ENCODE measurements around the gene PEAK1. TPM values are rescaled to one million over a fixed set of nuclear protein-coding genes. Genes with fewer than 3 reads are reported as not detected.

Gene PEAK1
- total RNA-seq, 1 donor: 133 TPM

DNA sequence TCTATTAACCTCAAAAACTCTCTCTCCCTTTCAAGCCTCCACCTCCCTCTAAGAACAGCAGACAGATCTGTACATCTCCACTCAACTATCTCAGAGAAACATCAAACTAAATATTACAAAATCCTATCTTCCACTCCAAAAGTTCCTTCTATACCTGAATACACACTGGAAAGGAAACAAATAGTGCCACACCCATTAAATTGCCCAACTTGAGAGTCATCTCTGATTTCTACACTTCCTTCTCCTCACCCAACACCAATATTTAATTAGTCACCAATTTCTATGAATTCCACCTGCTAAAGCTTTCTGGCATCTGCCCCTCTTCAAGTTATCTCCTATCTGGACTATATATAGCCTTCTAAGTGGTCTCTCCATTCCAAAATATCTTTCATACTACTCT, 65.8 kb downstream of the PEAK1 start:
- no peaks in the 10 kb centered on the region for H3K9me3 ChIP-seq (ENCODE audit: low read depth, low read length)
- no peak overlapping the region for H2AFZ ChIP-seq (ENCODE audit: low read length)
- H3K4me2 ChIP-seq (ENCODE audit: insufficient read depth, low read length): no peak overlapping the region
- no peak overlapping the region for H3K27ac ChIP-seq (ENCODE audit: low read depth, low read length)
- no peak overlapping the region for H3K4me3 ChIP-seq (ENCODE audit: insufficient read depth, low read length)
- H3K79me2 ChIP-seq (ENCODE audit: insufficient read depth, low read length): peaks cover 94% of the 10 kb centered on the region
- H3K4me1 ChIP-seq (ENCODE audit: insufficient read depth, low read length): peaks cover 5% of the 10 kb centered on the region
- TF ChIP-seq, protein P1, sequence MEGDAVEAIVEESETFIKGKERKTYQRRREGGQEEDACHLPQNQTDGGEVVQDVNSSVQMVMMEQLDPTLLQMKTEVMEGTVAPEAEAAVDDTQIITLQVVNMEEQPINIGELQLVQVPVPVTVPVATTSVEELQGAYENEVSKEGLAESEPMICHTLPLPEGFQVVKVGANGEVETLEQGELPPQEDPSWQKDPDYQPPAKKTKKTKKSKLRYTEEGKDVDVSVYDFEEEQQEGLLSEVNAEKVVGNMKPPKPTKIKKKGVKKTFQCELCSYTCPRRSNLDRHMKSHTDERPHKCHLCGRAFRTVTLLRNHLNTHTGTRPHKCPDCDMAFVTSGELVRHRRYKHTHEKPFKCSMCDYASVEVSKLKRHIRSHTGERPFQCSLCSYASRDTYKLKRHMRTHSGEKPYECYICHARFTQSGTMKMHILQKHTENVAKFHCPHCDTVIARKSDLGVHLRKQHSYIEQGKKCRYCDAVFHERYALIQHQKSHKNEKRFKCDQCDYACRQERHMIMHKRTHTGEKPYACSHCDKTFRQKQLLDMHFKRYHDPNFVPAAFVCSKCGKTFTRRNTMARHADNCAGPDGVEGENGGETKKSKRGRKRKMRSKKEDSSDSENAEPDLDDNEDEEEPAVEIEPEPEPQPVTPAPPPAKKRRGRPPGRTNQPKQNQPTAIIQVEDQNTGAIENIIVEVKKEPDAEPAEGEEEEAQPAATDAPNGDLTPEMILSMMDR (IDR thresholded peaks at IDR 0.05; ENCODE audit: extremely low read depth, low read depth, low read length): no peak
- no peak for DNase-seq (ENCODE audit: insufficient read length, low spot score, missing footprints)
- H4K20me1 ChIP-seq (ENCODE audit: insufficient read depth, low read length): peaks cover 70% of the 10 kb centered on the region
- H3K36me3 ChIP-seq (ENCODE audit: insufficient read depth, low read length): peaks cover 9% of the 10 kb centered on the region
- no peaks in the 10 kb centered on the region for H3K27me3 ChIP-seq (ENCODE audit: insufficient read depth, low read length)

DNA sequence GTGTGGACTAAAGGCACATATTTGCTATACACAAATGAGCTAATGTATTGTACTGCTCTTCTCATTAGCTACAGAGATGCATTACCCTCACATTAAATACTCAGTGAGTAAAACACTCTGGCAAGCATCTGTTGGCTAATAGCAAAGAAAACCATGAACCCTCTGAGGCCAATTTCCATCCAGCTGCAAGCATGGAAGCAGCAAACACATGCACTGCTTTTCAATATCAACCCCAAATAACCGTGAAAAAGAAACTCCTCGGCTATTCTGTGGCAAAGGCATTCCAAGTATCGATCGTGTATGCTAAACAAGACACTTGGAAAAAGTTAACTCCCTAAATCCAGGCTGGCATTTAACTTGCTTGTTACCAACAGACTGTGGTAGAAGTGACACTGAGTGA, 67.0 kb downstream of the PEAK1 start:
- H3K4me2 ChIP-seq (ENCODE audit: insufficient read depth, low read length): no peak overlapping the region
- no peak overlapping the region for H3K27ac ChIP-seq (ENCODE audit: low read depth, low read length)
- peaks cover 90% of the 10 kb centered on the region for H3K79me2 ChIP-seq (ENCODE audit: insufficient read depth, low read length)
- H3K36me3 ChIP-seq (ENCODE audit: insufficient read depth, low read length): peaks cover 9% of the 10 kb centered on the region
- H3K9me3 ChIP-seq (ENCODE audit: low read depth, low read length): no peaks in the 10 kb centered on the region
- no peaks in the 10 kb centered on the region for H3K27me3 ChIP-seq (ENCODE audit: insufficient read depth, low read length)
- H3K4me3 ChIP-seq (ENCODE audit: insufficient read depth, low read length): no peak overlapping the region
- peaks cover 5% of the 10 kb centered on the region for H3K4me1 ChIP-seq (ENCODE audit: insufficient read depth, low read length)
- H4K20me1 ChIP-seq (ENCODE audit: insufficient read depth, low read length): peaks cover 62% of the 10 kb centered on the region
- no peak for DNase-seq (ENCODE audit: insufficient read length, low spot score, missing footprints)
- no peak overlapping the region for H2AFZ ChIP-seq (ENCODE audit: low read length)
- TF ChIP-seq, protein P1 (IDR thresholded peaks at IDR 0.05; ENCODE audit: extremely low read depth, low read depth, low read length): no peak

DNA sequence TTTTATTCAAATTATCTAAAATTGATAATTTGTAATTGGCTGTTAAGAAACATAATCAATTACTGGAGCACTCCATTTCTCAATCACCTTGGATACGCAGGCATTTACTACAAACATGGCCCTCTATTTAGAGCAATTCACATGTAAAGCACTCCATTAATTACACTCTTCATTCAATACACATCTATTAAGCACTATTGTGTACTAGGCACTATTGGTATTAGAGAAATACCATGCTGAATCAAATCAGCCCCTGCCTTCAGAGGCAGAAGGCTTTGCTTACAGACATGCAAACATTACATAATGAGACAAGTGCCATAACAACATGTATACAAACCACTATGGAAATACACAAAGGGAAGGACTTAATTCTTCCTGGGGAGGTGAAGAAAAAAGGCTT, 69.1 kb downstream of the PEAK1 start:
- no peak for DNase-seq (ENCODE audit: insufficient read length, low spot score, missing footprints)
- H3K4me2 ChIP-seq (ENCODE audit: insufficient read depth, low read length): no peak overlapping the region
- H3K27me3 ChIP-seq (ENCODE audit: insufficient read depth, low read length): no peaks in the 10 kb centered on the region
- H4K20me1 ChIP-seq (ENCODE audit: insufficient read depth, low read length): peaks cover 55% of the 10 kb centered on the region
- no peaks in the 10 kb centered on the region for H3K9me3 ChIP-seq (ENCODE audit: low read depth, low read length)
- H3K4me1 ChIP-seq (ENCODE audit: insufficient read depth, low read length): peaks cover 7% of the 10 kb centered on the region
- H2AFZ ChIP-seq (ENCODE audit: low read length): no peak overlapping the region
- no peak overlapping the region for H3K4me3 ChIP-seq (ENCODE audit: insufficient read depth, low read length)
- TF ChIP-seq, protein P1 (IDR thresholded peaks at IDR 0.05; ENCODE audit: extremely low read depth, low read depth, low read length): no peak
- H3K79me2 ChIP-seq (ENCODE audit: insufficient read depth, low read length): peaks cover 88% of the 10 kb centered on the region
- no peak overlapping the region for H3K27ac ChIP-seq (ENCODE audit: low read depth, low read length)
- peaks cover 6% of the 10 kb centered on the region for H3K36me3 ChIP-seq (ENCODE audit: insufficient read depth, low read length)

DNA sequence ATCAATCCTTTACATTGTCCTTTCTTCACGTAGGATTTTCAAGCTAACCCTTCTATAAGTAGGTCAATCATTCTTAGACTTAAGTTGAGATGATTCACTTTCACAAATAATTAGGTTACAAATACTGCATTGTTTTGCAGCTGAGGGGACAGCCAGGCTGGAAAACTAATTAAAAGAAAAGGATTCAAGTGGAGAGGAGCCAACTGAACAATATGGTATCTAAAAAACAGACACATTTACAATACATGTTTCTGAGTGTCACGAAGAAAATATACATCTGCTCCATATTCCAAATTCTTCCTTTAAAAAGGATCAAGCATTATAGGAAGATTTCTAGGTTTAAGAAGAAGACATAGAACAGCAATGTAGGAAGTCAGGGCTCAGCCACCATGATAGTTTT, 70.2 kb downstream of the PEAK1 start:
- H3K27ac ChIP-seq (ENCODE audit: low read depth, low read length): no peak overlapping the region
- TF ChIP-seq, protein P1 (IDR thresholded peaks at IDR 0.05; ENCODE audit: extremely low read depth, low read depth, low read length): no peak
- H2AFZ ChIP-seq (ENCODE audit: low read length): no peak overlapping the region
- peaks cover 51% of the 10 kb centered on the region for H4K20me1 ChIP-seq (ENCODE audit: insufficient read depth, low read length)
- no peaks in the 10 kb centered on the region for H3K9me3 ChIP-seq (ENCODE audit: low read depth, low read length)
- peaks cover 6% of the 10 kb centered on the region for H3K36me3 ChIP-seq (ENCODE audit: insufficient read depth, low read length)
- no peak overlapping the region for H3K4me3 ChIP-seq (ENCODE audit: insufficient read depth, low read length)
- H3K79me2 ChIP-seq (ENCODE audit: insufficient read depth, low read length): peaks cover 90% of the 10 kb centered on the region
- DNase-seq (ENCODE audit: insufficient read length, low spot score, missing footprints): no peak
- H3K4me1 ChIP-seq (ENCODE audit: insufficient read depth, low read length): peaks cover 7% of the 10 kb centered on the region
- no peaks in the 10 kb centered on the region for H3K27me3 ChIP-seq (ENCODE audit: insufficient read depth, low read length)
- H3K4me2 ChIP-seq (ENCODE audit: insufficient read depth, low read length): no peak overlapping the region

Data from osteoblast (primary cell).